OCI-LY7 (cell line): ENCODE results near the gene ABHD12. TPM values are rescaled to one million over a fixed set of nuclear protein-coding genes. Genes with fewer than 3 reads are reported as not detected.

Experiments used
- BruUV-seq: library from RNA; stranded (reverse); fragments of 400-500 nt; replicated peaks from 2 replicates; lab custom pipeline; 2021; lab: Mats Ljungman, UMichigan
- CTCF ChIA-PET: fragments of 300-600 bp; sonication (Branson Sonifier 250); formaldehyde crosslinking; loops from one replicate; lab custom pipeline; 2022; ENCODE audit warnings: antibody characterized with exemption; ENCODE audit not compliant: unreplicated experiment; lab: Charles Lee
- POLR2A ChIA-PET: fragments of 300-600 bp; sonication (Branson Sonifier 250); formaldehyde crosslinking; loops from one replicate; lab custom pipeline; 2022; ENCODE audit warnings: antibody characterized with exemption; lab: Charles Lee
- DNase-seq: peaks from one replicate; pipeline ENCODE4 v3.0.0-alpha.2; 2015; ENCODE audit warnings: low spot score
- H2AFZ ChIP-seq: fragments of 200-600 bp; sonication (generic), shearing (Covaris generic); 2 replicates; pipeline ENCODE4 v1.6.1; 2014; ENCODE audit warnings: mild to moderate bottlenecking, antibody characterized with exemption, low read length, moderate library complexity
- H3K27ac ChIP-seq: fragments of 200-600 bp; sonication (generic); 2 replicates; pipeline ENCODE4 v1.5.1; 2014; ENCODE audit warnings: mixed run types, low read depth, mild to moderate bottlenecking, moderate library complexity, low read length, inconsistent platforms; ENCODE audit not compliant: poor library complexity, severe bottlenecking
- H3K36me3 ChIP-seq: fragments of 200-600 bp; sonication (generic); 2 replicates; pipeline ENCODE4 v1.6.1; 2014; ENCODE audit warnings: mild to moderate bottlenecking, antibody characterized with exemption, low read length, moderate library complexity, mixed read lengths; ENCODE audit not compliant: insufficient read depth
- H3K4me1 ChIP-seq: fragments of 200-600 bp; sonication (generic); 2 replicates; pipeline ENCODE4 v1.5.1; 2014; ENCODE audit warnings: mild to moderate bottlenecking, low read length; ENCODE audit not compliant: insufficient read depth, poor library complexity, severe bottlenecking
- H3K4me2 ChIP-seq: fragments of 200-600 bp; sonication (generic); 2 replicates; pipeline ENCODE4 v1.6.1; 2014; ENCODE audit warnings: mild to moderate bottlenecking, low read length
- H3K4me3 ChIP-seq: fragments of 200-600 bp; sonication (generic); 2 replicates; pipeline ENCODE4 v1.5.1; 2014; ENCODE audit warnings: mild to moderate bottlenecking, low read depth, low read length; ENCODE audit not compliant: poor library complexity, severe bottlenecking
- H3K79me2 ChIP-seq: fragments of 200-600 bp; sonication (generic); 2 replicates; pipeline ENCODE4 v1.6.1; 2016; ENCODE audit warnings: low read depth, mild to moderate bottlenecking, low read length, moderate library complexity, mixed read lengths; ENCODE audit not compliant: insufficient read depth
- H3K9me2 ChIP-seq: fragments of 200-600 bp; sonication (generic); 2 replicates; pipeline ENCODE4 v1.6.1; 2016; ENCODE audit warnings: mild to moderate bottlenecking, low read length, mixed read lengths; ENCODE audit not compliant: insufficient read depth
- H3K9me3 ChIP-seq: fragments of 200-600 bp; sonication (generic); 2 replicates; pipeline ENCODE4 v1.6.1; 2014; ENCODE audit warnings: mild to moderate bottlenecking, mixed run types, low read length, mixed read lengths
- H4K20me1 ChIP-seq: fragments of 200-600 bp; sonication (generic); 2 replicates; pipeline ENCODE4 v1.6.1; 2014; ENCODE audit warnings: mild to moderate bottlenecking, antibody characterized with exemption, low read length, moderate library complexity, mixed read lengths; ENCODE audit not compliant: insufficient read depth
- CTCF ChIP-seq: fragments of 200-600 bp; sonication (generic); conservative IDR thresholded peaks from 2 replicates; pipeline ENCODE4 v1.5.1; 2014; ENCODE audit warnings: mild to moderate bottlenecking, antibody characterized with exemption, low read length, moderate library complexity, mixed read lengths
- EZH2phosphoT487 ChIP-seq: fragments of 200-600 bp; sonication (generic); IDR thresholded peaks from 2 replicates; pipeline ENCODE4 v1.6.1; 2018; ENCODE audit warnings: low read depth, borderline replicate concordance, mild to moderate bottlenecking, mixed run types, antibody characterized with exemption, low read length, moderate library complexity, mixed read lengths
- intact Hi-C: fragments of 100-400 bp; cut with micrococcal nuclease; formaldehyde crosslinking; loops from one replicate; pipeline ENCODE4 v1.10.0; 2022; ENCODE audit not compliant: unreplicated experiment
- total RNA-seq, 2 experiments: library from RNA; depleted of rRNA in 1 of 2; stranded (reverse); fragments of >200 nt in 1 of 2; shearing (Covaris generic) in 1 of 2; gene quantifications; 2 replicates each; pipeline ENCODE4 v1.2.3, GENCODE V29; 2014 to 2022

ABHD12 gene
- total RNA-seq, 2 experiments from 2014 or later: 10.6 to 12.9 TPM

- Histone ChIP-seq H3K36me3 (no peaks in the 10 kb centered on the region), H3K4me1 (no peaks in the 10 kb centered on the region), H3K4me3 (no peak overlapping the region), H2AFZ (no peak overlapping the region), H4K20me1 (no peaks in the 10 kb centered on the region), H3K9me2 (no peaks in the 10 kb centered on the region), H3K79me2 (no peaks in the 10 kb centered on the region), H3K4me2 (no peak overlapping the region), H3K27ac (no peak overlapping the region), H3K9me3 (no peaks in the 10 kb centered on the region)
- no peak for TF ChIP-seq CTCF
- TF ChIP-seq EZH2phosphoT487: no peak
- BruUV-seq: no TSS peak
- intact Hi-C loops: no loop called here
- ChIA-PET CTCF (no interaction called here), POLR2A (no interaction called here)
- no peak for DNase-seq
Observed at GRCh38 chr20:25306991-25307903, 83.4 kb downstream of the ABHD12 start.

- Histone ChIP-seq H3K79me2 (no peaks in the 10 kb centered on the region), H3K36me3 (no peaks in the 10 kb centered on the region), H3K9me2 (no peaks in the 10 kb centered on the region), H2AFZ (no peak overlapping the region), H3K4me2 (no peak overlapping the region), H3K4me1 (no peaks in the 10 kb centered on the region), H4K20me1 (no peaks in the 10 kb centered on the region), H3K4me3 (no peak overlapping the region), H3K9me3 (no peaks in the 10 kb centered on the region), H3K27ac (no peak overlapping the region)
- DNase-seq: no peak
- intact Hi-C loops: no loop called here
- BruUV-seq: no TSS peak
- ChIA-PET POLR2A (no interaction called here), CTCF (no interaction called here)
- no peak for TF ChIP-seq EZH2phosphoT487
- TF ChIP-seq CTCF: no peak
Observed at GRCh38 chr20:25304025-25304549, 86.5 kb downstream of the ABHD12 start.
